Natural killer cell (primary cell): Measurements from ENCODE around the gene DPCD. TPM values are rescaled to one million over a fixed set of nuclear protein-coding genes. Genes with fewer than 3 reads are reported as not detected.

ENCODE experiments used
- ATAC-seq, 3 donors: fragments of 150-1000 bp in 2 of 3; fragments of 200-7000 bp in 1 of 3; cut with Tn5 transposase; 1 replicate in 1 of 3; 2 replicates in 2 of 3; pipeline ENCODE4 v1.10.0; 2021; ENCODE audit warnings: mild to moderate bottlenecking in 2 of 3, moderate library complexity in 2 of 3
- DNase-seq, 2 donors: peaks; one replicate each; pipeline versions ENCODE4 v3.0.0 to v3.0.0-alpha.2; 2013 to 2021; ENCODE audit warnings: mixed read lengths in 1 of 2
- H3K27ac ChIP-seq: one replicate; pipeline ENCODE4 v1.5.1; 2013; ENCODE audit warnings: mild to moderate bottlenecking, low read length
- H3K27me3 ChIP-seq: one replicate; pipeline ENCODE4 v1.6.1; 2013; ENCODE audit warnings: low read length; ENCODE audit not compliant: control insufficient read depth, insufficient read depth
- H3K36me3 ChIP-seq: one replicate; pipeline ENCODE4 v1.6.1; 2013; ENCODE audit warnings: low read length; ENCODE audit not compliant: control insufficient read depth, insufficient read depth
- H3K4me1 ChIP-seq: one replicate; pipeline ENCODE4 v1.6.1; 2013; ENCODE audit warnings: low read length; ENCODE audit not compliant: control insufficient read depth, insufficient read depth
- H3K4me3 ChIP-seq: one replicate; pipeline ENCODE4 v1.5.1; 2013; ENCODE audit warnings: low read length
- H3K9me3 ChIP-seq: one replicate; pipeline ENCODE4 v1.6.1; 2013; ENCODE audit warnings: low read length; ENCODE audit not compliant: control insufficient read depth, insufficient read depth
- H3K27ac Mint-ChIP-seq, 2 donors: one replicate each; pipeline ENCODE4 v1.8.0; 2022; ENCODE audit warnings: mild to moderate bottlenecking in 2 of 2, mixed read lengths in 2 of 2, moderate library complexity in 1 of 2
- H3K27me3 Mint-ChIP-seq, 2 donors: one replicate each; pipeline ENCODE4 v1.8.0; 2022; ENCODE audit warnings: low read depth in 2 of 2, mixed read lengths in 2 of 2
- H3K36me3 Mint-ChIP-seq: one replicate; pipeline ENCODE4 v1.8.0; 2022; ENCODE audit warnings: mixed read lengths
- H3K4me1 Mint-ChIP-seq, 2 donors: one replicate each; pipeline ENCODE4 v1.8.0; 2022; ENCODE audit warnings: mixed read lengths in 2 of 2
- H3K4me3 Mint-ChIP-seq: one replicate; pipeline ENCODE4 v1.8.0; 2022; ENCODE audit warnings: mild to moderate bottlenecking, moderate library complexity, mixed read lengths
- H3K9me3 Mint-ChIP-seq, 2 donors: one replicate each; pipeline ENCODE4 v1.8.0; 2022; ENCODE audit warnings: mixed read lengths in 2 of 2
- WGBS: methylation state at CpG from one replicate; pipeline ENCODE4 v1.1.7; 2013; ENCODE audit warnings: missing lambda C conversion rate; ENCODE audit not compliant: insufficient coverage; 5-methylcytosine and 5-hydroxymethylcytosine counted together
- intact Hi-C: fragments of 100-400 bp; cut with micrococcal nuclease; formaldehyde crosslinking; loops from one replicate; pipeline ENCODE4 v1.14.2; 2022
- total RNA-seq, 4 donors: library from RNA; stranded (reverse); fragments of 120-200 nt in 1 of 4; gene quantifications; one replicate each; pipeline versions ENCODE4 v1.2.3 to v1.2.4, GENCODE V29; 2013 to 2022
- TF ChIP-seq, protein P1 (sequence below): fragments of 200-600 bp; IDR thresholded peaks from one replicate; pipeline ENCODE4 v1.8.0; 2022; ENCODE audit warnings: antibody characterized with exemption

DPCD gene
- total RNA-seq, 3 donors from 2014 or later (not counting 1 experiment from before 2014, with no cell fraction given): 0.72 to 1.0 (median 0.83) TPM

DNA sequence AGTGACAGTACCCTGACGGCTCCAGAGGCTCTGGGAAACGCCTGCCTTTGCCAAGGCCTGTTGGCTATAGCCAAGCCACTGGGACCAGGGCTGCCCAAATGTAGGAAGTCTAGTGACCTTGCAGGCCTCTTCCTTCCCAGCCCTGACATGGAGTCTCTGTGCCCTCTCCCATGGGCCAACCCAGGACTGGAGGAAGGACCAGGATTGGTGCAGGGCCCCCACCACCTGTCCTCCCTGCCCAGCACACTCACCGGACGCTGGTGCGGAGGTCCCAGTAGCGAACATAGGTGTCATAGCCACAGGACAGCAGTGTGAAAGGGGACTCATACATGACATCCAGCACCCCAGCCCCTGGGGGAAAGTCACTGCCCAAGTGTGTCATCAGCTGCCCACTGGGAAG lies 24.0 kb downstream of the DPCD start:
- TF ChIP-seq, protein P1, sequence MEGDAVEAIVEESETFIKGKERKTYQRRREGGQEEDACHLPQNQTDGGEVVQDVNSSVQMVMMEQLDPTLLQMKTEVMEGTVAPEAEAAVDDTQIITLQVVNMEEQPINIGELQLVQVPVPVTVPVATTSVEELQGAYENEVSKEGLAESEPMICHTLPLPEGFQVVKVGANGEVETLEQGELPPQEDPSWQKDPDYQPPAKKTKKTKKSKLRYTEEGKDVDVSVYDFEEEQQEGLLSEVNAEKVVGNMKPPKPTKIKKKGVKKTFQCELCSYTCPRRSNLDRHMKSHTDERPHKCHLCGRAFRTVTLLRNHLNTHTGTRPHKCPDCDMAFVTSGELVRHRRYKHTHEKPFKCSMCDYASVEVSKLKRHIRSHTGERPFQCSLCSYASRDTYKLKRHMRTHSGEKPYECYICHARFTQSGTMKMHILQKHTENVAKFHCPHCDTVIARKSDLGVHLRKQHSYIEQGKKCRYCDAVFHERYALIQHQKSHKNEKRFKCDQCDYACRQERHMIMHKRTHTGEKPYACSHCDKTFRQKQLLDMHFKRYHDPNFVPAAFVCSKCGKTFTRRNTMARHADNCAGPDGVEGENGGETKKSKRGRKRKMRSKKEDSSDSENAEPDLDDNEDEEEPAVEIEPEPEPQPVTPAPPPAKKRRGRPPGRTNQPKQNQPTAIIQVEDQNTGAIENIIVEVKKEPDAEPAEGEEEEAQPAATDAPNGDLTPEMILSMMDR: no peak
- H3K36me3 ChIP-seq: peaks cover 55% of the 10 kb centered on the region

DNA sequence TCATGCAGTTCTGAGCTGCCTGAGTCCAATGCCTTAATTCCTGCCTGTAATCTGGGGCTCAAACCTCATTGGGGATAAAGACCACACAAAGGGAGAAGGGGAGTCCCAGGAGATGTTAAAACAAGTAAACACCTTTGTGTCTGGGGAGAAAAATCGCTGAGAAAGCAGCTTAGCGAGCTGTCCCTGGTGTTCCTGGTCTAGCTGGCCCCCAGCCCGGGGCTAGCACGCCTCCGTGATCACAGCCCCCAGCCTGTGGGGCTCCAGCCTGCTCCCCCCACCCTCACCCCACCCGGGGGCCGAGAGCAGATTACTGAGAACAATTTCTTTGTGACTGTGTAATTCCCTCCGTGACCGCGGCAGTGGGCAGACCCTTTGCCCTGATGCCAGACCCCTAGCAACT lies 24.8 kb downstream of the DPCD start:
- ATAC-seq (no peak), DNase-seq (no peak)
- TF ChIP-seq, protein P1: no peak
- H3K36me3 ChIP-seq: peaks cover 57% of the 10 kb centered on the region
- Mint-ChIP-seq H3K36me3 (no peaks in the 10 kb centered on the region), H3K4me3 (no peak overlapping the region), H3K27me3 (no peaks in the 10 kb centered on the region), H3K9me3 (no peaks in the 10 kb centered on the region), H3K4me1 (peaks cover 9 to 26% of the 10 kb centered on the region in 2 donors), H3K27ac (peak overlapping the region in 1 of 2 donors; percentile 63)
- H3K9me3 ChIP-seq: no peaks in the 10 kb centered on the region
- H3K27ac ChIP-seq: no peak overlapping the region
- intact Hi-C loops: no loop called here
- no peak overlapping the region for H3K4me3 ChIP-seq
- no peaks in the 10 kb centered on the region for H3K27me3 ChIP-seq
- H3K4me1 ChIP-seq: no peaks in the 10 kb centered on the region
- 95% methylated on average over 10 of the region's 10 CpGs for WGBS

More for the DNA sequence above, 24.0 kb downstream of the DPCD start:
- DNase-seq (no peak), ATAC-seq (no peak)
- Mint-ChIP-seq H3K27me3 (no peaks in the 10 kb centered on the region), H3K9me3 (no peaks in the 10 kb centered on the region), H3K36me3 (no peaks in the 10 kb centered on the region), H3K4me1 (peaks cover 8 to 18% of the 10 kb centered on the region in 2 donors), H3K4me3 (no peak overlapping the region), H3K27ac (peak overlapping the region in 1 of 2 donors; percentile 63)
- H3K4me3 ChIP-seq: no peak overlapping the region
- 98% methylated on average over 6 of the region's 6 CpGs for WGBS
- H3K9me3 ChIP-seq: no peaks in the 10 kb centered on the region
- H3K27me3 ChIP-seq: no peaks in the 10 kb centered on the region
- H3K4me1 ChIP-seq: no peaks in the 10 kb centered on the region
- no peak overlapping the region for H3K27ac ChIP-seq
- intact Hi-C loops: no loop called here

DNA sequence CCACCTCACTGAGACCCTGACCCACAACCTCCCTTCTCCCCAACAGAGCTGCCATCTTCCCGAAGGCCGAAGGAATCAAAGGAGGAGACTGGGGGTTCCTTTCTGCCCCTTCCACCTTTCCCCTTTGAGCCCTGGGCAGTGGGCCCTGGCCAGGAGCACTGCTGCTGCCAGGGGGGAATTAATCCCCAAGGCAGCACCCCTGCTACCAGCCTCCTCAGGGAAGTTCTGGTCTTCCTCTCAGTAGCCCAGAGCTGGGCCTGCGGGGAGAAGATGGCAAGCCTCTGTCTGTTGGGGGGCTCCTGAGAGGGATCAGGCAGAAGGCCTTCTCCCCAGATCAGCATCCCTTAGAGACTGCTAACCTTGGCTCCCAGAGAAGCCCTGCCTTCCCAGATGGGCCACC lies 25.5 kb downstream of the DPCD start:
- no peak overlapping the region for H3K27ac ChIP-seq
- peaks cover 5% of the 10 kb centered on the region for H3K4me1 ChIP-seq
- H3K9me3 ChIP-seq: no peaks in the 10 kb centered on the region
- peak overlapping the region in 1 of 2 donors; percentile 56 for H3K27ac Mint-ChIP-seq
- H3K36me3 Mint-ChIP-seq: no peaks in the 10 kb centered on the region
- no peaks in the 10 kb centered on the region for H3K9me3 Mint-ChIP-seq
- H3K27me3 Mint-ChIP-seq: no peaks in the 10 kb centered on the region
- no peak for ATAC-seq
- intact Hi-C loops: no loop called here
- no peaks in the 10 kb centered on the region for H3K27me3 ChIP-seq
- WGBS: 78% methylated on average over 3 of the region's 3 CpGs
- H3K4me3 ChIP-seq: no peak overlapping the region
- H3K36me3 ChIP-seq: peaks cover 52% of the 10 kb centered on the region
- no peak overlapping the region for H3K4me3 Mint-ChIP-seq
- TF ChIP-seq, protein P1: no peak
- peaks cover 12 to 34% of the 10 kb centered on the region in 2 donors for H3K4me1 Mint-ChIP-seq
- no peak for DNase-seq
